Putamen (tissue), 1 donor: ENCODE results near the gene PCDHB10.
"Not testable (repeated sequence)": the region's sequence is repeated elsewhere in the genome, so short reads cannot be mapped to it uniquely, and the experiment has no call there.

Experiments
- DNase-seq: peaks from one replicate; pipeline ENCODE4 v3.0.0-alpha.2; 2016; ENCODE audit warnings: low spot score

The PCDHB10 gene

DNA sequence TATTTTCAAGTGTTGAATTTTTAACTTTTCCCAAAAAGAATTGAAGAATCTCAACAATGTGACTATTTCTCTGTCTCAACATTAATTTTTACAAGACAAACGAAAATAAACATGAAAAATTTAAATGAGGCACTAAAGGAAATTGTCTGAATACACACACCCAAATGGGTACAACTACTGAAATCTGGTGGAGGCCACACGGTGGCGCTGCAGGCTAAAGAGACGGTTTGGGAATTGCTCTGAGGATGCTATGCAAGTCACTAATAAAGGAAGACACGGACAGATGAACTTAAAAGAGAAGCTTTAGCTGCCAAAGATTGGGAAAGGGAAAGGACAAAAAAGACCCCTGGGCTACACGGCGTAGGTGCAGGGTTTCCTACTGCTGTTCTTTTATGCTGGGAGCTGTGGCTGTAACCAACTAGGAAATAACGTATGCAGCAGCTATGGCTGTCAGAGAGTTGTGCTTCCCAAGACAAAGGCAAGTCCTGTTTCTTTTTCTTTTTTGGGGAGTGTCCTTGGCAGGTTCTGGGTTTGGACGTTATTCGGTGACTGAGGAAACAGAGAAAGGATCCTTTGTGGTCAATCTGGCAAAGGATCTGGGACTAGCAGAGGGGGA, at the start of gene PCDHB10:
Gene PCDHB10, plus strand, starts transcription at position 244 of the 616 bp plus-strand sequence. Its CDS starts 200 bp downstream, at position 444.
- DNase-seq, result peak; percentile 9

DNA sequence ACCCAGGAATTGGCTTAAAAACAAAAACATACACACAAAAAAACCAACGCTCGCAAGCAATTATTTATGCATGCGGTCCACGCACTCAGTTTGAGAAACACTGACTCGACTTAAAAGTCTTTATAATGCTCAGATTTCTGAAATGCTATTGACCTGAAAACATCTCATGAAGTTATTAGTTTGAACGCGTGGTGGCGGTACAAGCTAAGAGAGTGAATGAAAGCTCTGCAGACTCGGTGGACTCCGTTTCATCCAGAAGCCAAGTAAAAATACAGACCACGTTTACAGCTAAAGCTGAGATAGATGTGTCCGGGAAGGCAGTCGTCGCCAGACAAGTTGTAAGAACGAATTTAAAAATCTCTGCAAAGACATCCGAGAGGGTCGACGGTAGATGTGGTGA, 42.3 kb upstream of the PCDHB10 start, which contains the start of gene PCDHB6:
Gene PCDHB6, plus strand, starts transcription at position 246 of the 400 bp plus-strand sequence. CDS start 201 bp downstream, outside the sequence.
- no peak for DNase-seq

DNA sequence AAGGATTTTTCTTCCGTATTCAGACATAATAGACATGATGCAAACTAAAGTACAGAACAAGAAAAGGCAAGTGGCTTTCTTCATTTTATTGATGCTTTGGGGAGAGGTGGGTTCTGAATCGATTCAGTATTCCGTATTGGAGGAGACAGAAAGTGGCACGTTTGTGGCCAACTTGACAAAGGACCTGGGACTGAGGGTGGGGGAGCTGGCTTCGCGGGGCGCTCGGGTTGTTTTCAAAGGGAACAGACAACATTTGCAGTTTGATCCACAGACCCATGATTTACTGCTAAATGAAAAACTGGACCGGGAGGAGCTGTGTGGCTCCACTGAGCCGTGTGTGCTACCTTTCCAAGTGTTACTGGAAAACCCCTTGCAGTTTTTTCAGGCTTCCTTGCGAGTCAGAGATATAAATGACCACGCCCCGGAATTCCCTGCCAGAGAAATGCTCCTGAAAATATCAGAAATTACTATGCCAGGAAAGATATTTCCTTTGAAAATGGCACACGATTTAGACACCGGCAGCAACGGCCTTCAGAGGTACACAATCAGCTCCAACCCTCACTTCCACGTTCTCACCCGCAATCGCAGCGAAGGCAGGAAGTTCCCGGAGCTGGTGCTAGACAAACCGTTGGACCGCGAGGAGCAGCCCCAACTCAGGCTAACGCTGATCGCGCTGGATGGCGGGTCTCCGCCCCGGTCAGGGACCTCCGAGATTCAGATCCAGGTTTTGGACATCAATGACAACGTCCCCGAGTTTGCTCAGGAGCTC, 41.7 kb upstream of the PCDHB10 start:
- DNase-seq, result no peak

DNA sequence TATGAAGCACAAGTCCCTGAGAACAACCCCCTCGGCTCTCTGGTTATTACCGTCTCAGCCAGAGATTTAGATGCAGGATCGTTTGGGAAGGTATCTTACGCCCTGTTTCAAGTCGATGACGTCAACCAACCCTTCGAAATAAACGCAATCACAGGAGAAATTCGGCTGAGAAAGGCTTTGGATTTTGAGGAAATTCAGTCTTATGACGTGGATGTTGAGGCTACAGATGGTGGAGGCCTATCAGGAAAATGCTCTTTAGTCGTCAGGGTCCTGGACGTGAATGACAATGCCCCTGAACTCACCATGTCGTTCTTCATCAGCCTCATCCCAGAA, 41.2 kb upstream of the PCDHB10 start:
- DNase-seq, result no peak

DNA sequence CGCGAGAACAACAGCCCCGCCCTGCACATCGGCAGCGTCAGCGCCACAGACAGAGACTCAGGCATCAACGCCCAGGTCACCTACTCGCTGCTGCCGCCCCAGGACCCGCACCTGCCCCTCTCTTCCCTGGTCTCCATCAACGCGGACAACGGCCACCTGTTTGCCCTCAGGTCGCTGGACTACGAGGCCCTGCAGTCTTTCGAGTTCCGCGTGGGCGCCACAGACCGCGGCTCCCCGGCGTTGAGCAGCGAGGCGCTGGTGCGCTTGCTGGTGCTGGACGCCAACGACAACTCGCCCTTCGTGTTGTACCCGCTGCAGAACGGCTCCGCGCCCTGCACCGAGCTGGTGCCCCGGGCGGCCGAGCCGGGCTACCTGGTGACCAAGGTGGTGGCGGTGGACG, 40.5 kb upstream of the PCDHB10 start:
- not testable (repeated sequence) for DNase-seq

DNA sequence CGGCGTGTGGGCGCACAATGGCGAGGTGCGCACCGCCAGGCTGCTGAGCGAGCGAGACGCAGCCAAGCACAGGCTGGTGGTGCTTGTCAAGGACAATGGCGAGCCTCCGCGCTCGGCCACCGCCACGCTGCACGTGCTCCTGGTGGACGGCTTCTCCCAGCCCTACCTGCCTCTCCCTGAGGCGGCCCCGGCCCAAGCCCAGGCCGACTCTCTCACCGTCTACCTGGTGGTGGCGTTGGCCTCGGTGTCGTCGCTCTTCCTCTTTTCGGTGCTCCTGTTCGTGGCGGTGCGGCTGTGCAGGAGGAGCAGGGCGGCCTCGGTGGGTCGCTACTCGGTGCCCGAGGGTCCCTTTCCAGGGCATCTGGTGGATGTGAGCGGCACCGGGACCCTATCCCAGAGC, 40.1 kb upstream of the PCDHB10 start:
- DNase-seq, result not testable (repeated sequence)

DNA sequence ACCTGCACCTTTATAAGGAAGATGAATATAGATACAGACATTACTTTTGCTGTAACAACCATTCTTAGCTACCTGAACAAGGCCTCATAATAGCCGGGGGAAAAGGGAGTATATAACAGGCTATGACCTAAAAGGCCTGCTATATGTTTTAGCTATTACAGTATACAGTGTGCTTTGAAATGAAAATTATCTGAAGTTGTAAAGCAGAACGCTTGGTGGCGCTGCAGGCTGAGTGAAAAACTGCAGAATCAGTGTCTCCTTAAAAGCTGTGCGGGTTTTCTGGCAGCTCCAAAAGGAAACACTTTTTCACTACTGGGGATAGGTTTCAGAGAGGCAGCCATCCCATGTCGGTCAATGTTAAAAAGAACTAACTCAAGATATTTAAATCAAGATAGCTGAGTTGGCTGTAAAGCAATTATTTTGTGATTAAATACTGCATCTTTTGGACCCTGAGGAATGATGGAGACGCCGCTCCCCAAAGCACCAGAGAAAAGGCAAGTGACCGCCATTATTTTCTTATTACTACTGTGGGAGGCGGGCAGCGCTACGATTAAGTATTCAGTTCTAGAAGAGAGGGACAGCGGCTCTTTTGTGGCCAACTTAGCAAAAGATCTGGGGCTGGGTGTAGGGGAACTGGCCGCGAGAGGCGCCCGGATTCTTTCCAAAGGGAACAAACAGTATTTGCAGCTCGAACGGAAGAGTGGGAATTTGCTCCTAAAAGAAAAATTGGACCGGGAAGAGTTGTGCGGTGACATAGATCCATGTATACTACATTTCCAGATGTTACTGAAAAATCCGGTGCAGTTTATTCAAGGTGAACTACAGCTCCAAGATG, 36.4 kb upstream of the PCDHB10 start:
- DNase-seq, result no peak

DNA sequence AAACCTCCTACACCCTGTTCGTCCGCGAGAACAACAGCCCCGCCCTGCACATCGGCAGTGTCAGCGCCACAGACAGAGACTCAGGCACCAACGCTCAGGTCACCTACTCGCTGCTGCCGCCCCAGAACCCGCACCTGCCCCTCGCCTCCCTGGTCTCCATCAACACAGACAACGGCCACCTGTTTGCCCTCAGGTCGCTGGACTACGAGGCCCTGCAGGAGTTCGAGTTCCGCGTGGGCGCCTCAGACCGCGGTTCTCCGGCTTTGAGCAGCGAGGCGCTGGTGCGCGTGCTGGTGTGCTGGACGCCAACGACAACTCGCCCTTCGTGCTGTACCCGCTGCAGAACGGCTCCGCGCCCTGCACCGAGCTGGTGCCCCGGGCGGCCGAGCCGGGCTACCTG, 34.8 kb upstream of the PCDHB10 start:
- DNase-seq, result not testable (repeated sequence)

DNA sequence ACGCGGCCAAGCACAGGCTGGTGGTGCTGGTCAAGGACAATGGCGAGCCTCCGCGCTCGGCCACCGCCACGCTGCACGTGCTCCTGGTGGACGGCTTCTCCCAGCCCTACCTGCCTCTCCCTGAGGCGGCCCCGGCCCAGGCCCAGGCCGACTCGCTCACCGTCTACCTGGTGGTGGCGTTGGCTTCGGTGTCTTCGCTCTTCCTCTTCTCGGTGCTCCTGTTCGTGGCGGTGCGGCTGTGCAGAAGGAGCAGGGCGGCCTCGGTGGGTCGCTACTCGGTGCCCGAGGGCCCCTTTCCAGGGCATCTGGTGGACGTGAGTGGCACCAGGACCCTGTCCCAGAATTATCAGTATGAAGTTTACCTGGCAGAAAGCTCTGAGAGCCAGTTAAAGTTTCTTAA, 34.3 kb upstream of the PCDHB10 start:
- DNase-seq, result not testable (repeated sequence)

DNA sequence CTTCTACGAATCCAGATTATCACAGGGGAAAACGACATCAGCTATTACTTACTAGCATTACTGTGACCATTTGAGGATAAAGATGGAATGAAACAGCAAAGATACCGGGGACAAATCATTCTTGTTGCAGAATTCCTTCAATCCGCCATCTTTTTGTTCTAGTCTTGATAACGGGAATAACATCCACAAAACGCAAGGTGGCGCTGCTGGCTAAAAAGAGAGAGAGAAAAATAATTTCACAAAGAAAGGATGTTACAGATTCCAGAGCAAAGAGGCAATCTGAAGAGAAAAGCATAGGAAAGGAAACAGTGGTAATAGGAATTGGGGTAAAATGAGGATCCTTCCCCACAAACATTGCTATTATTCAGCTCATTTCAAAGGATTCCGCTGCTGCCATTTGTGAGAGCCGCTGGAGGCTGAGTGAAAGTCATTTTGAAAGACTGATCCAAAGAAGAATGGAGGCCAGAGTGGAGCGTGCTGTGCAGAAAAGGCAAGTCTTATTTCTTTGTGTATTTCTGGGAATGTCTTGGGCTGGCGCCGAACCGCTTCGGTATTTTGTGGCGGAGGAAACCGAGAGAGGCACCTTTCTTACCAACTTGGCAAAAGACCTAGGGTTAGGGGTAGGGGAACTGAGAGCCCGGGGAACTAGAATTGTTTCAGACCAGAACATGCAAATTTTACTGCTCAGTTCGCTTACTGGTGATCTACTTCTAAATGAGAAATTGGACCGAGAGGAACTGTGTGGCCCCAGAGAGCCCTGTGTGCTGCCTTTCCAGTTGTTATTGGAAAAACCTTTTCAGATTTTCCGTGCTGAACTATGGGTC, 19.6 kb upstream of the PCDHB10 start, which contains the start of gene PCDHB7:
Gene PCDHB7, plus strand, starts transcription at position 264 of the 824 bp plus-strand sequence. Its CDS starts 192 bp downstream, at position 456.
- DNase-seq, result peak; percentile 11

DNA sequence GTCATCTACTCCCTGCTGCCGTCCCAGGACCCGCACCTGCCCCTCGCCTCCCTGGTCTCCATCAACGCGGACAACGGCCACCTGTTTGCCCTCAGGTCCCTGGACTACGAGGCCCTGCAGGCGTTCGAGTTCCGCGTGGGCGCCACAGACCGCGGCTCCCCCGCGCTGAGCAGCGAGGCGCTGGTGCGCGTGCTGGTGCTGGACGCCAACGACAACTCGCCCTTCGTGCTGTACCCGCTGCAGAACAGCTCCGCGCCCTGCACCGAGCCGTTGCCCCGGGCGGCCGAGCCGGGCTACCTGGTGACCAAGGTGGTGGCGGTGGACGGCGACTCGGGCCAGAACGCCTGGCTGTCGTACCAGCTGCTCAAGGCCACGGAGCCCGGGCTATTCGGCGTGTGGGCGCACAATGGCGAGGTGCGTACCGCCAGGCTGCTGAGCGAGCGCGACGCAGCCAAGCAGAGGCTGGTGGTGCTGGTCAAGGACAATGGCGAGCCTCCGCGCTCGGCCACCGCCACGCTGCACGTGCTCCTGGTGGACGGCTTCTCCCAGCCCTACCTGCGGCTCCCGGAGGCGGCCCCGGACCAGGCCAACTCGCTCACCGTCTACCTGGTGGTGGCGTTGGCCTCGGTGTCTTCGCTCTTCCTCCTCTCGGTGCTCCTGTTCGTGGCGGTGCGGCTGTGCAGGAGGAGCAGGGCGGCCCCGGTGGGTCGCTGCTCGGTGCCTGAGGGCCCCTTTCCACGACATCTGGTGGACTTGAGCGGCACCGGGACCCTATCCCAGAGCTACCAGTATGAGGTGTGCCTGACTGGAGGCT, 17.7 kb upstream of the PCDHB10 start:
- not testable (repeated sequence) for DNase-seq

DNA sequence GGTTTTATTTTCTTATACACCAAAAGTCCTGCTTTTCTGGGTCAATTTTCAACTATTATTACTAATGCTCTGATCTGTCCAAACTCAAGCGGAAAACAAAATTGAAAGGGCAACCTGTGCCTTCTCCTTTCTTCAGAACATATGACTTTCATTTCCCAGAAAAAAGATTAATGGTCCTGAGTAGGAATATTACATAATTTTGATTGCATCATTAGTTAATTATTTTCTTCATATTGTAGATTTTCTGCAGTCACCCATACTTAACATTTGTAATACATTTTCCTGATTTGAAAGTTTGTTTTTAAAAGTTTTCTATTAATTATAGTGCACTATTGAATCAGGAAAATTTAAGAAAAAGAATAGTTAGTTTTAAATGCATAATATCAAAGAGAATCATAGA, 16.2 kb upstream of the PCDHB10 start:
- DNase-seq, result no peak

DNA sequence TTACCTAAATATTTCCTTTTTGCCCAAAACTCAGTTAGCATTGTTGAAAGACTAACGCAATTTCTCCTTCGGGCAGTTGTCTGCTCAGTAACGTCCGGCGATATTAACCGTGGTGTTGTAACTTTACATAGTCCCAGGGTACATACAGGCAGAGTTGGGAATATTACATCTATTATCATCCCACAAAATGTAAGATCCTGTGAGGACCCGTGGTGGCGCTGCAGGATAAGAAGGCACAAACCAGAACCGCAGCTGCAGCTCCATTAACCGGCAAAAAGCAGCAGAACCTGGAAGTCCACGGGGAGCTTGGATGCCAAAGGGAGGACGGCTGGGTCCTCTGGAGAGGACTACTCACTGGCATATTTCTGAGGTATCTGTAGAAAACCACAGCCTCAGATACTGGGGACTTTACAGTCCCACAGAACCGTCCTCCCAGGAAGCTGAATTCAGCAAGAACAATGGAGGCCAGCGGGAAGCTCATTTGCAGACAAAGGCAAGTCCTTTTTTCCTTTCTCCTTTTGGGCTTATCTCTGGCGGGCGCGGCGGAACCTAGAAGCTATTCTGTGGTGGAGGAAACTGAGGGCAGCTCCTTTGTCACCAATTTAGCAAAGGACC, 14.5 kb upstream of the PCDHB10 start, which contains the start of gene PCDHB8:
Gene PCDHB8, plus strand, starts transcription at position 214 of the 615 bp plus-strand sequence. Its CDS starts 245 bp downstream, at position 459.
- DNase-seq, result not testable (repeated sequence)

DNA sequence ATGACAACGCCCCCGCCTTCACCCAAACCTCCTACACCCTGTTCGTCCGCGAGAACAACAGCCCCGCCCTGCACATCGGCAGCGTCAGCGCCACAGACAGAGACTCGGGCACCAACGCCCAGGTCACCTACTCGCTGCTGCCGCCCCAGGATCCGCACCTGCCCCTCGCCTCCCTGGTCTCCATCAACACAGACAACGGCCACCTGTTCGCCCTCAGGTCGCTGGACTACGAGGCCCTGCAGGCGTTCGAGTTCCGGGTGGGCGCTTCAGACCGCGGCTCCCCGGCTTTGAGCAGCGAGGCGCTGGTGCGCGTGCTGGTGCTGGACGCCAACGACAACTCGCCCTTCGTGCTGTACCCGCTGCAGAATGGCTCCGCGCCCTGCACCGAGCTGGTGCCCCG, 12.8 kb upstream of the PCDHB10 start:
- DNase-seq, result not testable (repeated sequence)

DNA sequence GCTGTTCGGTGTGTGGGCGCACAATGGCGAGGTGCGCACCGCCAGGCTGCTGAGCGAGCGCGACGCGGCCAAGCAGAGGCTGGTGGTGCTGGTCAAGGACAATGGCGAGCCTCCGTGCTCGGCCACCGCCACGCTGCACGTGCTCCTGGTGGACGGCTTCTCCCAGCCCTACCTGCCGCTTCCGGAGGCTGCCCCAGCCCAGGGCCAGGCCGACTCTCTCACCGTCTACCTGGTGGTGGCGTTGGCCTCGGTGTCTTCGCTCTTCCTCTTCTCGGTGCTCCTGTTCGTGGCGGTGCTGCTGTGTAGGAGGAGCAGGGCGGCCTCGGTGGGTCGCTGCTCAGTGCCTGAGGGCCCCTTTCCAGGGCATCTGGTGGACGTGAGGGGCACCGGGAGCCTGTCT, 12.3 kb upstream of the PCDHB10 start:
- DNase-seq, result not testable (repeated sequence)

DNA sequence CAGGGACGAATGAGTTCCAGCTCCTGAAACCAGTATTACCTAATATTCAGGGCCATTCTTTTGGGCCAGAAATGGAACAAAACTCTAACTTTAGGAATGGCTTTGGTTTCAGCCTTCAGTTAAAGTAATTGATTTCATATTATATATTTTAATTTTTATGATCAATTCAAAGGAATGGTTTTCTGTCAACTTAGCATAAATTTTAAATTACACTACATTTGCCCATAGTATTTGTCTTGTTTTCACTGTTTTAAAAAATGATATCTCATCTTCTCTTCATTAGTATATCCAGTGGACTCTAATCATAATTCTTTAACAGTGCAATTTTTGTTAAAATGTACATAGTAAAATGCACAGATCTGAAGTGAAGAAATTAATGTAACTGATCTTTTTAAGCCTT, 11.8 kb upstream of the PCDHB10 start:
- no peak for DNase-seq

DNA sequence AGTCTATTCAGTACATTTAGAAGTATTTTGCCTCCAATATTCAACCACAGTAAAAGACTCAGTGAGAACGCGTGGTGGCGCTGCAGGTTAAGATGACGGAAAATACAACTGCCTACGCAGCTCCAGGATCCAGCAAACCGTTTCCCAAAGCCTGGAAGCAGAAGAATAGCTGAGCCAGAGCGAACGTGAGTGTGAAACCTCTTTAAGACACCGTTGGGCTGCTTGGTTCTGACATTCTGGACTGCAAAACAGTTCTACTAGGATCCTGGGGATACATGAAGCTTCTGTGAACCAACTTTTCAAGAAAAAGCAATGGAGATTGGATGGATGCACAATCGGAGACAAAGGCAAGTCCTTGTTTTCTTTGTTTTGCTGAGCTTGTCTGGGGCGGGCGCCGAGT, 9.9 kb upstream of the PCDHB10 start, which contains the start of gene PCDHB16:
Gene PCDHB16, plus strand, starts transcription at position 140 of the 400 bp plus-strand sequence. Its CDS starts 173 bp downstream, at position 313.
- DNase-seq, result peak; percentile 47

DNA sequence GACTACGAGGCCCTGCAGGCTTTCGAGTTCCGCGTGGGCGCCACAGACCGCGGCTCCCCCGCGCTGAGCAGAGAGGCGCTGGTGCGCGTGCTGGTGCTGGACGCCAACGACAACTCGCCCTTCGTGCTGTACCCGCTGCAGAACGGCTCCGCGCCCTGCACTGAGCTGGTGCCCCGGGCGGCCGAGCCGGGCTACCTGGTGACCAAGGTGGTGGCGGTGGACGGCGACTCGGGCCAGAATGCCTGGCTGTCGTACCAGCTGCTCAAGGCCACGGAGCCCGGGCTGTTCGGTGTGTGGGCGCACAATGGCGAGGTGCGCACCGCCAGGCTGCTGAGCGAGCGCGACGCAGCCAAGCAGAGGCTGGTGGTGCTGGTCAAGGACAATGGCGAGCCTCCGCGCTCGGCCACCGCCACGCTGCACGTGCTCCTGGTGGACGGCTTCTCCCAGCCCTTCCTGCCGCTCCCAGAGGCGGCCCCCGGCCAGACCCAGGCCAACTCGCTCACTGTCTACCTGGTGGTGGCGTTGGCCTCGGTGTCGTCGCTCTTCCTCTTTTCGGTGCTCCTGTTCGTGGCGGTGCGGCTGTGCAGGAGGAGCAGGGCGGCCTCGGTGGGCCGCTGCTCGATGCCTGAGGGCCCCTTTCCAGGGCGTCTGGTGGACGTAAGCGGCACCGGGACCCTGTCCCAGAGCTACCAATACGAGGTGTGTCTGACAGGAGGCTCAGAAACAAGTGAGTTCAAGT, 7.9 kb upstream of the PCDHB10 start:
- DNase-seq, result not testable (repeated sequence)

DNA sequence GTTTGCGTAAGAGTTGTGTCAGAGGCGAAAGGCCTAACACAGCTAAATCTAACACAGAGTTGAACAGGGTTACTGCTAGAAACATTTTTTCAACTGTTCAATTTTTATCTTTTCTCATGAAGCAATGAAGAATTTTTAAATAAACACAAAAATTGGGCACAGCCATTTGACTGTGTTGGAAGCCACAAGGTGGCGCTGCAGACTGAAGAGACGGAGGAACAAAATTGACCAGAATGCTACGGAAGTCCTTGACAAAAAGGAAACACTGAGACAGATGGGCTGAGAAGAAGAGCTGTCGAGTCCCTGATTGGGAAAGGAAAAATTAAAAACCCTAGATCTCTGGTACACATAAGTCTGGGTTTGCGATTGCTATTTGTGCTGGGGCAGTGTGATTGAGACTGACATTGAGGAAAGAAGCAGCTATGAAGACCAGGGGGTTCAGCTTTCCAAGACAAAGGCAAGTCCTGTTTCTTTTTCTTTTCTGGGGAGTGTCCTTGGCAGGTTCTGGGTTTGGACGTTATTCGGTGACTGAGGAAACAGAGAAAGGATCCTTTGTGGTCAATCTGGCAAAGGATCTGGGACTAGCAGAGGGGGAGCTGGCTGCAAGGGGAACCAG, 5.1 kb upstream of the PCDHB10 start, which contains the start of gene PCDHB9:
Gene PCDHB9, plus strand, starts transcription at position 265 of the 616 bp plus-strand sequence. Its CDS starts 158 bp downstream, at position 423.
- DNase-seq, result no peak
